Lower leg skin (tissue), 4 donors: Measurements from ENCODE around the gene MAD1L1. TPM values are rescaled to one million over a fixed set of nuclear protein-coding genes. Genes with fewer than 3 reads are reported as not detected.

ENCODE experiments used
- DNase-seq, 2 donors: peaks; one replicate each; pipeline ENCODE4 v3.0.0-alpha.2; 2019; ENCODE audit warnings: low spot score in 2 of 2
- H3K4me3 ChIP-seq: fragments of 200-600 bp; sonication (generic); 2 replicates; pipeline ENCODE4 v1.5.1; 2017; ENCODE audit warnings: mild to moderate bottlenecking, low read depth; ENCODE audit not compliant: poor library complexity, severe bottlenecking
- CTCF ChIP-seq, 3 donors: fragments of 450-650 bp; IDR thresholded peaks; one replicate each; pipeline ENCODE4 v1.5.1; 2016; ENCODE audit warnings: antibody characterized with exemption in 3 of 3, mild to moderate bottlenecking in 3 of 3, moderate library complexity in 2 of 3
- POLR2A ChIP-seq, 2 donors: fragments of 450-650 bp; IDR thresholded peaks; one replicate each; pipeline ENCODE4 v1.6.1; 2016 to 2017; ENCODE audit warnings: antibody characterized with exemption in 2 of 2, mild to moderate bottlenecking in 1 of 2, moderate library complexity in 1 of 2
- WGBS, 2 donors: methylation state at CpG; one replicate each; pipeline ENCODE4 v1.1.5; 2018; 5-methylcytosine and 5-hydroxymethylcytosine counted together
- intact Hi-C: fragments of 100-400 bp; cut with DNase I; formaldehyde crosslinking; loops from one replicate; pipeline ENCODE4 v1.15.0; 2023; ENCODE audit warnings: low total_unique reads
- total RNA-seq, 4 donors: library from RNA; depleted of rRNA; stranded (reverse); fragments of >200 nt; gene quantifications; one replicate each; pipeline ENCODE4 v1.1.0, GENCODE V29; 2016

The MAD1L1 gene
- total RNA-seq, 4 donors from 2014 or later: 37.7 to 77.8 (median 59.4) TPM

- WGBS, 2 donors: 72 to 84% methylated on average over 5 of the region's 5 CpGs
- H3K4me3 ChIP-seq: no peak overlapping the region
- intact Hi-C loops: no loop called here
- DNase-seq: no peak
- TF ChIP-seq POLR2A (IDR thresholded peaks at IDR 0.05) (no peak), CTCF (IDR thresholded peaks at IDR 0.05) (no peak)
These were observed 289.8 kb downstream of the MAD1L1 start for GRCh38 chr7:1942941-1943289.

GRCh38 chr7:1942243-1942940, 290.4 kb downstream of the MAD1L1 start:
- intact Hi-C loops: no loop called here
- no peak for TF ChIP-seq CTCF (IDR thresholded peaks at IDR 0.05)
- DNase-seq: no peak
- 91 to 93% methylated on average over 14 to 22 of the region's 23 CpGs for WGBS, 2 donors
- H3K4me3 ChIP-seq: no peak overlapping the region

GRCh38 chr7:1941464-1942242, 291.1 kb downstream of the MAD1L1 start:
- intact Hi-C loops: no loop called here
- H3K4me3 ChIP-seq: no peak overlapping the region
- TF ChIP-seq POLR2A (IDR thresholded peaks at IDR 0.05): no peak
- TF ChIP-seq CTCF (IDR thresholded peaks at IDR 0.05): no peak
- WGBS, 2 donors: 84 to 88% methylated on average over 22 to 30 of the region's 30 CpGs
- DNase-seq: no peak

- DNase-seq: no peak
- TF ChIP-seq POLR2A (IDR thresholded peaks at IDR 0.05) (no peak), CTCF (IDR thresholded peaks at IDR 0.05) (no peak)
- 82 to 86% methylated on average over 16 of the region's 16 CpGs for WGBS, 2 donors
- no peak overlapping the region for H3K4me3 ChIP-seq
- intact Hi-C loops: no loop called here
These were observed 291.9 kb downstream of the MAD1L1 start for GRCh38 chr7:1940863-1941262.

GRCh38 chr7:1940402-1940786, 292.4 kb downstream of the MAD1L1 start:
- H3K4me3 ChIP-seq: no peak overlapping the region
- WGBS, 2 donors: 72 to 73% methylated on average over 21 of the region's 21 CpGs
- DNase-seq: peak; percentile 76 to 93
- intact Hi-C loops: no loop called here
- TF ChIP-seq CTCF (IDR thresholded peaks at IDR 0.05): no peak
- TF ChIP-seq POLR2A (IDR thresholded peaks at IDR 0.05): no peak
